C4-2B (cell line): ENCODE data around the gene CIT.

Experiments used
- H3K27ac ChIP-seq: fragments of 450-650 bp; 2 replicates; pipeline ENCODE4 v1.5.1; 2017
- CTCF ChIP-seq: fragments of 450-650 bp; conservative IDR thresholded peaks from 2 replicates; pipeline ENCODE4 v1.5.1; 2017; ENCODE audit warnings: mild to moderate bottlenecking
- ZFX ChIP-seq: fragments of 450-650 bp; IDR thresholded peaks from 2 replicates; pipeline ENCODE4 v1.6.1; 2017

CIT gene

GRCh38 chr12:119679490-119679889 lies 197.6 kb downstream of the CIT start:
- TF ChIP-seq CTCF (no peak), ZFX (no peak)
- no peak overlapping the region for H3K27ac ChIP-seq

GRCh38 chr12:119679081-119679480 lies 198.0 kb downstream of the CIT start:
- no peak overlapping the region for H3K27ac ChIP-seq
- TF ChIP-seq ZFX (no peak), CTCF (no peak)

- TF ChIP-seq ZFX = no peak
- TF ChIP-seq CTCF = no peak
- H3K27ac ChIP-seq = no peak overlapping the region
These were observed 198.7 kb downstream of the CIT start for GRCh38 chr12:119678459-119678858.

GRCh38 chr12:119676573-119676972 lies 200.5 kb downstream of the CIT start:
- H3K27ac ChIP-seq = no peak overlapping the region
- TF ChIP-seq ZFX (no peak), CTCF (no peak)

GRCh38 chr12:119676022-119676421 lies 201.1 kb downstream of the CIT start:
- no peak for TF ChIP-seq CTCF
- no peak for TF ChIP-seq ZFX
- H3K27ac ChIP-seq = no peak overlapping the region

- H3K27ac ChIP-seq = no peak overlapping the region
- TF ChIP-seq ZFX (no peak), CTCF (no peak)
These were observed 202.6 kb downstream of the CIT start for GRCh38 chr12:119674560-119674959.

- H3K27ac ChIP-seq = no peak overlapping the region
These were observed 203.5 kb downstream of the CIT start for GRCh38 chr12:119673634-119674033.

More at GRCh38 chr12:119673634-119674033, 203.5 kb downstream of the CIT start:
- no peak for TF ChIP-seq ZFX
- TF ChIP-seq CTCF = no peak
